Stimulated activated CD4-positive, alpha-beta T cell treated with anti-CD3 and anti-CD28 coated beads, Interleukin-12 subunit alpha, Interleukin-12 subunit beta, amount 100 ng/mL, for 24 hours (primary cell): ENCODE measurements around the gene PTGDS.
A peak's percentile ranks its signal among the peaks of the same experiment; 100 is the strongest.

Experiments used
- DNase-seq, 2 experiments: peaks; one replicate each; pipeline ENCODE4 v3.0.0-alpha.2; 2020; ENCODE audit warnings: low read depth in 2 of 2

PTGDS gene

DNA sequence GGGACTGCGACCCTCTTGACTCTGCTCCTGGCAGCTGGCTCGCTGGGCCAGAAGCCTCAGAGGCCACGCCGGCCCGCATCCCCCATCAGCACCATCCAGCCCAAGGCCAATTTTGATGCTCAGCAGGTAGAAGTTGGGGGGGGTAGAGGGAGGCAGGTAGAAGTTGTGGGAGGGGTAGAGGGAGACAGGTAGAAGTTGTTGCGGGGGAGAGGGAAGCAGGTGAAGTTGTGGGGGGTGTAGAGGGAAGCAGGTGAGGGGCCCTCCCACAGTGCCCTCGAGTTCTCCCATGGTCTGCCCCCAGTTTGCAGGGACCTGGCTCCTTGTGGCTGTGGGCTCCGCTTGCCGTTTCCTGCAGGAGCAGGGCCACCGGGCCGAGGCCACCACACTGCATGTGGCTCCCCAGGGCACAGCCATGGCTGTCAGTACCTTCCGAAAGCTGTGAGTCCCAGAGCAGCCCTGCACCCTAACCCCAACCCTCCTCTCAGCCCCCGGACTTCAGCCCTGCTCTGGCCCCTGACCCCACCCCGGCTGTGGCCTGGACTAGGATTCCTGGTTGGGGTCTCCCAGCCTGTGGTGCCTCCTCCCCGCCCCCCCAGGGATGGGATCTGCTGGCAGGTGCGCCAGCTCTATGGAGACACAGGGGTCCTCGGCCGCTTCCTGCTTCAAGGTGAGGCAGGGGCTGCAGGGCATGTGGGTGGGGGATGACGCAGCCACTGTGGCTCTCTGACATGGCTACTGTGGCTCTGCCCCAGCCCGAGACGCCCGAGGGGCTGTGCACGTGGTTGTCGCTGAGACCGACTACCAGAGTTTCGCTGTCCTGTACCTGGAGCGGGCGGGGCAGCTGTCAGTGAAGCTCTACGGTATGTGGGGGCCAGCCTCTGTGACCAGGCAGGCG lies 31.7 kb upstream of the PTGDS start:
- no peak for DNase-seq

DNA sequence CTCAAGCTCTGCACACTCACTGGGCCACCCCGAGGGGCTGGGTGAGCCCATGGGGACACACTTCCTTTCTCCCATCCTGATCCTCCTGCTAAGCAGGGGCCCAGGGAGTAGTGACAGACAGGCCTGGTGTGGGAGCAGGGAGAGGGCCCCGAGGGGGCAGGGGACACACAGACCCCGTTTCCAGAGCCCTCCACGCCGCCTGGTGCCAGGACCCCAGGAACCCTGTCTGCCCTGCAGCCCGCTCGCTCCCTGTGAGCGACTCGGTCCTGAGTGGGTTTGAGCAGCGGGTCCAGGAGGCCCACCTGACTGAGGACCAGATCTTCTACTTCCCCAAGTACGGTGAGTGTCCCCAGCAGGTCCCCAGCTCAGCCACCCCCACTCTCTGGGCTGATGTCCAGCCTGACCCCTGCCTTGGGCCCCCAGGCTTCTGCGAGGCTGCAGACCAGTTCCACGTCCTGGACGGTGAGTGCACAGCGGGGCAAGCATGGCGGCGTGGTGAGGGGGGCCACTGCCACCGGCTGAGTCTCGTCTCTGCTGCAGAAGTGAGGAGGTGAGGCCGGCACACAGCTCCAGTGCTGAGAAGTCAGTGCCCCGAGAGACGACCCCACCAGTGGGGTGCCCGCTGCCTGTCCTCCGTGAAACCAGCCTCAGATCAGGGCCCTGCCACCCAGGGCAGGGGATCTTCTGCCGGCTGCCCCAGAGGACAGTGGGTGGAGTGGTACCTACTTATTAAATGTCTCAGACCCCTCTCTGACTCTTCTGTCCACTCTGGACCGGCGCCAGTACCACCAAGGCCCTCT lies 30.9 kb upstream of the PTGDS start:
- no peak for DNase-seq

GRCh38 chr9:136947028-136947891 lies 30.0 kb upstream of the PTGDS start:
- DNase-seq: no peak

GRCh38 chr9:136947955-136948510 lies 29.3 kb upstream of the PTGDS start:
- no peak for DNase-seq

DNA sequence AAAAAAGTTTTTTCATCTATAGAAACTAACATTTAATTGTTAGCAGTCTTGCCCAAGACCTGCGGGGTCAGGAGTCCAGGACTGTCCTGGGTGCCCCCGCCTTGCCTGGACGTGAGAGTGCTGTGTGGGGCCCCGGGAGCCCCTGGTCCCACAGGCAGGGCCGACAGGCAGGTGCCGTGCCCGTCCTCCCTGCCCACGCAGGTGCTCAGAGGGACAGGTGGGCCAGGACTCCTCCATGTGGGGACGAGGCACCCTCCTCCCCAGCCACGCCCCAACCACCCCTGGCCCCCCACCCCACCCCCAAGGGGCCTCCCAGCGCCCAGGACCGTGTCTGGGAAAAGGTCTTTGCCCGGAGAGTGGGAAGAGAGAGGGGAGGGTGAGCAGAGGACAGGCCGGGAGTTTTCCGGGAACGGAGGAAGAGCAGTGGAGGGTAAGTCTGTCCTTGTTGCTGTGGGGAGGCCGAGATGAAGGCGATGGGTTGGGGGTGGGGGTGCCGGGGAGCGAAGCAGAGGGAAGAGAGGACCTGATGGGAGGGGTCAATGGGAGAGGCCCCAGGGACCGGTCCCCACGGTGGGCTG lies 28.0 kb upstream of the PTGDS start:
- DNase-seq: no peak

- peak; percentile 91 to 97 for DNase-seq
These were observed 27.3 kb upstream of the PTGDS start for GRCh38 chr9:136949817-136950655.

DNA sequence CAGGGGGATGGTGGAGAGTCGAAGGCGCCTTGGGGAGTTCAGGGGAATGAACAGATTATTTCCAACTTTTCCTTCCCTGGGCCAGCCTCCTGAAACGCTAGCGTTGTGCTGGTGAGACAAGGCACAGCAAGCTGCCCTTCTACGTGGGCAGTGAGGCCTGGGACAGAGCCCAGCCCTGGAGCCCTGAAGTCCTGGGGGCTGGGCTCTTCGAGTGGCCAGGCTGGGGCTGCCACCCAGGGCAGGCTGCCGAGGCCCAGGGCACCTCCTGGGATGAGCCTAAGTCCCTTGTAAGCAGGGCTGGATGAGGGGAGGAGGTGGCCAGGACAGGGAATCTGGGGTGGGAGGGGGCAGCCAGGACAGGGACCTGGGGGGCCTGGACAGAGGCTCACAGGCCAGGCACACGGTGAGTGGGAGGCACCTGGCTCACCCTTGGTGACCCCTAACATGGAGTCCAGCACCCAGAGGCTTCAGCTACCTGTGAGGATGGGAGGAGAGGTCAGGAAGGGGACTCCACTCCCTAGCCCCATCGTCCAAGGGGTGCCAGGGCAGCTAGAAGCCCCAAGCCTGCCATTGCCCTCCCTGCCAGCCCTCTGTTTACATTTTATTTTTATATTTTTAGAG lies 26.5 kb upstream of the PTGDS start:
- no peak for DNase-seq

- no peak for DNase-seq
These were observed 25.6 kb upstream of the PTGDS start, which contains the start of gene LCN12 for GRCh38 chr9:136951541-136952320. TSS of gene LCN12 (plus strand) at chr9:136952273. CDS start at chr9:136952328, 55 bp downstream.

GRCh38 chr9:136952321-136952850 lies 24.9 kb upstream of the PTGDS start:
- no peak for DNase-seq

- DNase-seq: no peak
These were observed 24.2 kb upstream of the PTGDS start for GRCh38 chr9:136952876-136953770.

GRCh38 chr9:136953771-136954269 lies 23.5 kb upstream of the PTGDS start:
- no peak for DNase-seq

DNA sequence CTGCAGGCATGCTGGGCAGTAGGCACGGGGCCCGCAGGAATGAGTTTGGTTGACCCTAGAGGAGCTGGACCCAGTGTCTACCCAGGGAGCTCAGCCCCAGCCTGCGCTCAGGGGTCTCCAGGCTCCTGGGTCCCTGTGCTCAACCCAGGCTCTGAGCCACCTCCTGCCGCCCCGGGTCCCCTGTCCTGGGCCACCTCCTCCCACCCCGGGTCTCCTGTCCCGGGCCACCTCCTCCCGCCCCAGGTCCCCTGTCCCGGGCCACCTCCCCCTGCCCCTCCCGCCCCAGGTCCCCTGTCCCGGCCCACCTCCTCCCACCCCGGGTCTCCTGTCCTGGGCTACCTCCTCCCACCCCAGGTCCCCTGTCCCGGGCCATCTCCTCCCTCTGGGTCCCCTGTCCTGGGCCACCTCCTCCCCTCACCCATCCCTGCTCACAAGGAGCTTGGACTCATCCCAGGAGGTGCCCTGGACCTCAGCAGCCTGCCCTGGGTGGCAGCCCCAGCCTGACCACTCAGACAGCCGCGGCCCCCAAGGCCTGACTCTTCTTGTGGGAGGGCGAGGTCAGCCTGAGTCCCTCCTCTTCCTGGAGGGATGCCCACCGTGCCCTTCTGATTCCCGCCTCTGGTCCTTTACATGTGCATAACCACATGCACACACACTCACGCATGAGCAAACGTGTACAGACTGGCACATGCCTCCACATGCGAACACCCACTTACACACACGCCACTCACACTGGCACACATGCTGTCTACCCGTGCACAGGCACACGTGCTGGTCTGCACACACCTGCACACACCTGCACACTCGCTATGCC lies 22.8 kb upstream of the PTGDS start:
- DNase-seq: no peak

- DNase-seq: no peak
These were observed 21.9 kb upstream of the PTGDS start for GRCh38 chr9:136955202-136955942.

GRCh38 chr9:136955943-136956335 lies 21.4 kb upstream of the PTGDS start:
- no peak for DNase-seq

- no peak for DNase-seq
These were observed 20.7 kb upstream of the PTGDS start for GRCh38 chr9:136956604-136957003.

- no peak for DNase-seq
These were observed 19.8 kb upstream of the PTGDS start for GRCh38 chr9:136957461-136957860.
